ENCODE measurements around the gene CMSS1.

DNA sequence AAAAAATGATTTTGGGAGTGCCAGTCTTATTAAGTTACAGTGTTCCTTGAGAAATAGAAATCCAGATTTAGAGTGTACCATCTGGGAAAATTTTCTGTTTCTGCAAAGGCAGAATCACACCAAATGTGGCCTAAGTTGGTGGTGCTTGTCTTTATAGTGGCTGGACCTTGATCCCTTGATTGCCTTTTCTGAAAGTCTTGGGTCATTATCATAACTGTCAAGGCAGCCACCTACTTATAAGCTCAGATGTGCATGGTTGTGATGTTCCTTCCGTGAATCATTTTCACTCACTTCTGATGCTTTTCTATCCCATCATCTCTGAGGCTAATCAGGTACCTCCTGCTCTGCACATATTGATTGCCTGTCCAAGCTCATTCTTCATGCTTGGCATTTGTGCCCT, 20.1 kb downstream of the CMSS1 start:
- TF ChIP-seq, protein P1, sequence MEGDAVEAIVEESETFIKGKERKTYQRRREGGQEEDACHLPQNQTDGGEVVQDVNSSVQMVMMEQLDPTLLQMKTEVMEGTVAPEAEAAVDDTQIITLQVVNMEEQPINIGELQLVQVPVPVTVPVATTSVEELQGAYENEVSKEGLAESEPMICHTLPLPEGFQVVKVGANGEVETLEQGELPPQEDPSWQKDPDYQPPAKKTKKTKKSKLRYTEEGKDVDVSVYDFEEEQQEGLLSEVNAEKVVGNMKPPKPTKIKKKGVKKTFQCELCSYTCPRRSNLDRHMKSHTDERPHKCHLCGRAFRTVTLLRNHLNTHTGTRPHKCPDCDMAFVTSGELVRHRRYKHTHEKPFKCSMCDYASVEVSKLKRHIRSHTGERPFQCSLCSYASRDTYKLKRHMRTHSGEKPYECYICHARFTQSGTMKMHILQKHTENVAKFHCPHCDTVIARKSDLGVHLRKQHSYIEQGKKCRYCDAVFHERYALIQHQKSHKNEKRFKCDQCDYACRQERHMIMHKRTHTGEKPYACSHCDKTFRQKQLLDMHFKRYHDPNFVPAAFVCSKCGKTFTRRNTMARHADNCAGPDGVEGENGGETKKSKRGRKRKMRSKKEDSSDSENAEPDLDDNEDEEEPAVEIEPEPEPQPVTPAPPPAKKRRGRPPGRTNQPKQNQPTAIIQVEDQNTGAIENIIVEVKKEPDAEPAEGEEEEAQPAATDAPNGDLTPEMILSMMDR (IDR thresholded peaks at IDR 0.05; ENCODE audit: low read length), result no peak
- no peak for TF ChIP-seq EZH2 (optimal IDR thresholded peaks at IDR 0.05; ENCODE audit: low read depth, low read length)

All from MM.1S (cell line).